Mucosa of descending colon (tissue), 3 donors: ENCODE data around the gene POU6F2. TPM values are rescaled to one million over a fixed set of nuclear protein-coding genes. Genes with fewer than 3 reads are reported as not detected.

Experiments used
- ATAC-seq: fragments of 200-7000 bp; cut with Tn5 transposase; one replicate; pipeline ENCODE4 v1.9.1; 2020; ENCODE audit warnings: mild to moderate bottlenecking, moderate library complexity
- DNase-seq, 3 donors: peaks; one replicate each; pipeline ENCODE4 v3.0.0-alpha.2; 2020
- H3K36me3 ChIP-seq: fragments of 200-600 bp; one replicate; pipeline ENCODE4 v1.8.0; 2021; ENCODE audit warnings: low read depth, mild to moderate bottlenecking
- H3K4me1 ChIP-seq: fragments of 200-600 bp; one replicate; pipeline ENCODE4 v1.8.0; 2021; ENCODE audit warnings: low read depth, mild to moderate bottlenecking
- H3K4me3 ChIP-seq: fragments of 200-600 bp; one replicate; pipeline ENCODE4 v1.8.0; 2021; ENCODE audit warnings: mild to moderate bottlenecking
- H3K9me3 ChIP-seq: fragments of 200-600 bp; one replicate; pipeline ENCODE4 v1.8.0; 2021; ENCODE audit warnings: mild to moderate bottlenecking
- intact Hi-C, 2 donors: fragments of 100-400 bp; cut with DNase I in 1 of 2; cut with micrococcal nuclease in 1 of 2; formaldehyde crosslinking; loops; one replicate each; pipeline versions ENCODE4 v1.11.0 to v1.11.1; 2022; cut with DNase I, micrococcal nuclease
- total RNA-seq, 3 donors: library from RNA; stranded (reverse); fragmentation: NEBNext Ultra II Directional in 2 of 3; extraction: Animal tissue kit (Norgen Biotek cat#: 25700) in 2 of 3; gene quantifications; one replicate each; pipeline versions ENCODE4 v1.2.1 to v1.2.4, GENCODE V29; 2021 to 2023
- TF ChIP-seq, protein P1 (sequence below): fragments of 200-600 bp; IDR thresholded peaks from one replicate; pipeline ENCODE4 v1.8.0; 2022; ENCODE audit warnings: antibody characterized with exemption, mild to moderate bottlenecking
- donor health status: DM: no; HTN: no; CAD: no; lungs with moderate emphysema.
- donor health status: DM: no; HTN: no; CAD: no.
- donor health status: DM: no; HTN: yes; CAD: no.

Gene POU6F2
- total RNA-seq, 3 donors from 2014 or later: 0.90 TPM; not detected in 2

DNA sequence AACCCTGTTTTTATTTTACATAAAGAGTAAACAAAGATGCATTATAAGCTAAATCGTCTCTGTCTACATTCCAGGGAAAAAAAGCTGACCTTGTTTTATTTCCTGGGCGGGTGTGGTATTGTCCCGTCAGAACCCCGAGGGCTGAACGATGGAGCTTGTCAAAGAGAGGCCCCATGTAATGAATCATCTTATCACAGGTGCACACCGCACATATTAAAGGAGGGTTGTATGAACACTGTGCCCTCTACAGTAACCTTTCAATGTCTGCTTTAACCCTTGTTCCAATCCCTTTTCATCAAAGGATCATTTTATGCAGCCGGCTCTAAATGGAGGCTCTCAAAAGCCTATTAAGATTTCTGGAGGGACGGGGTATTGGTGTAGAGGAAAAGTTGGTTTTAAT lies 430.0 kb downstream of the POU6F2 start:
- intact Hi-C loops: no loop called here
- Histone ChIP-seq H3K4me3 (no peak overlapping the region), H3K9me3 (no peaks in the 10 kb centered on the region), H3K4me1 (no peaks in the 10 kb centered on the region), H3K36me3 (no peaks in the 10 kb centered on the region)
- no peak for DNase-seq
- TF ChIP-seq, protein P1, sequence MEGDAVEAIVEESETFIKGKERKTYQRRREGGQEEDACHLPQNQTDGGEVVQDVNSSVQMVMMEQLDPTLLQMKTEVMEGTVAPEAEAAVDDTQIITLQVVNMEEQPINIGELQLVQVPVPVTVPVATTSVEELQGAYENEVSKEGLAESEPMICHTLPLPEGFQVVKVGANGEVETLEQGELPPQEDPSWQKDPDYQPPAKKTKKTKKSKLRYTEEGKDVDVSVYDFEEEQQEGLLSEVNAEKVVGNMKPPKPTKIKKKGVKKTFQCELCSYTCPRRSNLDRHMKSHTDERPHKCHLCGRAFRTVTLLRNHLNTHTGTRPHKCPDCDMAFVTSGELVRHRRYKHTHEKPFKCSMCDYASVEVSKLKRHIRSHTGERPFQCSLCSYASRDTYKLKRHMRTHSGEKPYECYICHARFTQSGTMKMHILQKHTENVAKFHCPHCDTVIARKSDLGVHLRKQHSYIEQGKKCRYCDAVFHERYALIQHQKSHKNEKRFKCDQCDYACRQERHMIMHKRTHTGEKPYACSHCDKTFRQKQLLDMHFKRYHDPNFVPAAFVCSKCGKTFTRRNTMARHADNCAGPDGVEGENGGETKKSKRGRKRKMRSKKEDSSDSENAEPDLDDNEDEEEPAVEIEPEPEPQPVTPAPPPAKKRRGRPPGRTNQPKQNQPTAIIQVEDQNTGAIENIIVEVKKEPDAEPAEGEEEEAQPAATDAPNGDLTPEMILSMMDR: no peak
- ATAC-seq: no peak

GRCh38 chr7:39408906-39409305 lies 431.2 kb downstream of the POU6F2 start:
- ATAC-seq: no peak
- no peaks in the 10 kb centered on the region for H3K36me3 ChIP-seq
- H3K9me3 ChIP-seq: no peaks in the 10 kb centered on the region
- H3K4me3 ChIP-seq: no peak overlapping the region
- H3K4me1 ChIP-seq: peaks cover 4% of the 10 kb centered on the region
- intact Hi-C loops: no loop called here
- TF ChIP-seq, protein P1: no peak
- DNase-seq: no peak

DNA sequence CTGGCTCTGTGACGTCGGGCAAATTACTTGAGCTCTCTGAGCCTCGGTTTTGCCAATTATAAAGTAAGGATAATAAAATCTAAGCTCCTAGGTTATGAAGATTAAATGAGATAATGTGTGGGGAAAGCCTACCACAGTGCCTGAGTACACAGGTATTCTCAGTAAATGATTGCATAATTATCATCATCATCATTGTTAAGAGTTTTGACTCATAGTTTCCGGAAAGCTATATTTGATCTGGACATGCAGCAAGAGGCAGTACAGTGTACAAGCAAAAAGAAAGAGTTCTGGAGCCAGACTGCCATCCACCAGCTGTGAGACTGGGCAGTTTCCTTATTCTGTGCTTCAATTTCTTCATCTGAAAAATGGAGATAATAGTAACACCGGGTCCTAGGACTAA lies 432.9 kb downstream of the POU6F2 start:
- Histone ChIP-seq H3K4me1 (peaks cover 10% of the 10 kb centered on the region), H3K4me3 (no peak overlapping the region), H3K36me3 (no peaks in the 10 kb centered on the region), H3K9me3 (no peaks in the 10 kb centered on the region)
- no peak for ATAC-seq
- TF ChIP-seq, protein P1: no peak
- intact Hi-C loops: no loop called here
- DNase-seq: no peak

DNA sequence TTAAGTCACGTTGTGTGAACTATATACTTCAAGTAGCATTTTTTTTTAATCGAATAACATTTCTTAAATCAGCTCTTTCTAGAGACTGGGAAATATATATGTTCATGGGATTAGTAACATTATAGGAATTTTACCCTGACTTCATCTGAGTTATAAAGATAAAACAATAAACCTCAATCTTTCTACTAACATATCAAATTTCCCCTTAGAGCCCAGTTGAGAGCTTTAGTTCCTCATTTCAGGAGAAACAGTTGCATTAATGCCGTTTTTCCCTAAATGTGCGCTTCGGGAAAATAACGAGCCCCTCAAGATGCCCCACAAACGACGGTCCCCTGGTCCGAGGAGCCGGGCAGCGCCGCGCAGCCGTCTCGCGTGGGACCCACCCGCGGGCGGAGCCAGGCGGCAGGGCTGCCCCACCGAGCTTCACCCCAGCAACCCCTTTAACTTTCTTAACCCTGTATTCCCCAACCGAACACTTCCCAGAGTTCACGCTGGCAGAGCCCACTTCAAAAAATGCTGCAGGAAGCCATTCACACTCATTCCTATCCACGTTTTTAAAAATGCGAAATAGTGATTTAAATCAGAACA lies 436.0 kb downstream of the POU6F2 start:
- Histone ChIP-seq H3K4me1 (peaks cover 10% of the 10 kb centered on the region), H3K9me3 (no peaks in the 10 kb centered on the region), H3K36me3 (no peaks in the 10 kb centered on the region), H3K4me3 (no peak overlapping the region)
- intact Hi-C loops: no loop called here
- DNase-seq (no peak), ATAC-seq (no peak)
- TF ChIP-seq, protein P1: no peak

DNA sequence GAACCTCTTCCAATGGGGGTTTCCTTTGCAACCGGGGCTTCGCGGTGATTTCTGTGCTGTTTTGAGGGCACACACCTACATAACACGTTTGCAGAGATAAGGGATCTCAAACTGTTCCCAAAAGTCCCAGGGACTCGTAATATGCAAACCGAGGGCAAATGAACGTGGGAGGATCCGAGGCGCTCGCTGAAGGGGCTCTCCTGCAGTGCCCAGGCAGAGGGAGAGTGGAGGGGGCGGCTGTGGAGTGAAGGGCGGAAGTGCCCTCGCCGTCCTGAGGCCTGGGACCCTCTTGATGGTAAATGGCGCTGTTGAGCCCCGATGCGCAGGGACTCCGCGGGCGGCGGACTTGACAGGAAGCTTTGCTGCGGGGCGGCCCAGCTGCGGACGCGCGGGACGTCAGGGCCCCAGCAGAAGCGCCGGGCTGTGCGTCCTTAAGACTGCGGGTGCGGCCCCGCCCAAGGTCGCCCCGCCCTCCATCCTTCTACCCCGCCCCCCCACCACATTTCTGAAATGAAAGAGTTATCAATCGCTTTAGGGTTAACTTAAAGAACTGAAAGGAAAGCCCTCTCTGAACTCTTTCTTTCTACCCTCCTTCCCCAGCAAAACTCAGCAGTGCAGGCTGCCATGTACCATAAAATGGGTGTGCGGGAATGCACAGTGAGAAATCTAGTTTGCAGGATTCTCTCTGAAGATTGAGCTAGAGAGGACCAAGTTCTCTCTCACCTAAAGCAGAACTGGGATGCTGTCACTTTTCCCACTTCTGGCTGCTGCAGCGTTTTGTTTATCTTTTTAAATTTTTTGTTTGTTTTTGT lies 436.7 kb downstream of the POU6F2 start:
- H3K36me3 ChIP-seq: no peaks in the 10 kb centered on the region
- peaks cover 10% of the 10 kb centered on the region for H3K4me1 ChIP-seq
- no peak overlapping the region for H3K4me3 ChIP-seq
- TF ChIP-seq, protein P1: no peak
- intact Hi-C loops: no loop called here
- DNase-seq (peak; percentile 30 to 54 (median 46)), ATAC-seq (peak; percentile 74)
- H3K9me3 ChIP-seq: no peaks in the 10 kb centered on the region
